ENCODE results near the gene MNAT1. TPM values are rescaled to one million over a fixed set of nuclear protein-coding genes. Genes with fewer than 3 reads are reported as not detected.

The MNAT1 gene
- total RNA-seq, 1 experiment from 2014 or later: 95.7 TPM

- Histone ChIP-seq H3K27me3 (ENCODE audit: low read length) (no peaks in the 10 kb centered on the region), H3K4me2 (ENCODE audit: low read length) (no peak overlapping the region), H3K4me1 (ENCODE audit: insufficient read depth, low read length) (peaks cover 32% of the 10 kb centered on the region), H3K36me3 (ENCODE audit: low read depth, low read length) (peaks cover 25% of the 10 kb centered on the region), H3F3A (ENCODE audit: low read length, unreplicated experiment) (no peaks in the 10 kb centered on the region), H3K9ac (ENCODE audit: low read length) (no peak overlapping the region), H4K20me1 (ENCODE audit: low read length) (no peaks in the 10 kb centered on the region), H3K27ac (ENCODE audit: low read length) (no peak overlapping the region), H3K79me2 (ENCODE audit: low read length) (peaks cover 39% of the 10 kb centered on the region), H2AFZ (ENCODE audit: low read length) (no peak overlapping the region), H3K9me2 (replicated peaks; ENCODE audit: low read length) (no peaks in the 10 kb centered on the region), H3K4me3 (ENCODE audit: low read length) (no peak overlapping the region), H3K9me3 (ENCODE audit: low read length) (no peaks in the 10 kb centered on the region)
- ChIA-PET POLR2A (ENCODE audit: unreplicated experiment) (no interaction called here), CTCF (no interaction called here)
- intact Hi-C loops (cut with micrococcal nuclease): no loop called here
- TF ChIP-seq EZH2phosphoT487 (IDR thresholded peaks at IDR 0.05; ENCODE audit: borderline replicate concordance, low read length) (no peak), CTCF (conservative IDR thresholded peaks at IDR 0.05; ENCODE audit: low read depth, low read length) (no peak), EZH2 (IDR thresholded peaks at IDR 0.05; ENCODE audit: low read length, unreplicated experiment) (no peak)
- DNase-seq: no peak
- BruUV-seq (replicated peaks): no TSS peak
- ATAC-seq: no peak
These were observed 241.0 kb downstream of the MNAT1 start for GRCh38 chr14:60975551-60975950.

GRCh38 chr14:60977847-60978246 lies 243.3 kb downstream of the MNAT1 start:
- Histone ChIP-seq H3K36me3 (ENCODE audit: low read depth, low read length) (peaks cover 25% of the 10 kb centered on the region), H3K79me2 (ENCODE audit: low read length) (peaks cover 59% of the 10 kb centered on the region), H3K9me2 (replicated peaks; ENCODE audit: low read length) (no peaks in the 10 kb centered on the region), H3K27ac (ENCODE audit: low read length) (no peak overlapping the region), H3K9ac (ENCODE audit: low read length) (no peak overlapping the region), H3K27me3 (ENCODE audit: low read length) (no peaks in the 10 kb centered on the region), H3K4me3 (ENCODE audit: low read length) (peak overlapping the region; percentile 93), H3F3A (ENCODE audit: low read length, unreplicated experiment) (no peaks in the 10 kb centered on the region), H3K4me1 (ENCODE audit: insufficient read depth, low read length) (peaks cover 44% of the 10 kb centered on the region), H3K9me3 (ENCODE audit: low read length) (no peaks in the 10 kb centered on the region), H3K4me2 (ENCODE audit: low read length) (peak overlapping the region; percentile 84), H4K20me1 (ENCODE audit: low read length) (no peaks in the 10 kb centered on the region), H2AFZ (ENCODE audit: low read length) (no peak overlapping the region)
- TF ChIP-seq EZH2 (IDR thresholded peaks at IDR 0.05; ENCODE audit: low read length, unreplicated experiment): no peak
- TF ChIP-seq EZH2phosphoT487 (IDR thresholded peaks at IDR 0.05; ENCODE audit: borderline replicate concordance, low read length): no peak
- no peak for TF ChIP-seq CTCF (conservative IDR thresholded peaks at IDR 0.05; ENCODE audit: low read depth, low read length)
- BruUV-seq (replicated peaks): no TSS peak
- DNase-seq (no peak), ATAC-seq (no peak)
- intact Hi-C loops (cut with micrococcal nuclease): no loop called here
- ChIA-PET CTCF (interaction anchor here (0.6 kb wide), 1 partner anchor 170 kb away, joined by 3 read pairs; no protein-coding TSS in a partner anchor), POLR2A (ENCODE audit: unreplicated experiment) (interaction anchor here (0.7 kb wide), 1 partner anchor 33 kb away, joined by 3 read pairs; no protein-coding TSS in a partner anchor)

- peaks cover 72% of the 10 kb centered on the region for H3K79me2 ChIP-seq (ENCODE audit: low read length)
- H3K4me2 ChIP-seq (ENCODE audit: low read length): peak within 1 kb of the TSS; percentile 84
- H3K27ac ChIP-seq (ENCODE audit: low read length): peak within 1 kb of the TSS; percentile 71
- H3K4me3 ChIP-seq (ENCODE audit: low read length): peak within 1 kb of the TSS; percentile 93
- intact Hi-C loops (cut with micrococcal nuclease): loop anchor here (1.0 to 2.0 kb wide), 9 partner anchors 16 to 356 kb away; partner anchors contain the start of genes SIX1 and SIX4
- H3K4me1 ChIP-seq (ENCODE audit: insufficient read depth, low read length): peaks cover 57% of the 10 kb centered on the region
- H2AFZ ChIP-seq (ENCODE audit: low read length): peak within 1 kb of the TSS; percentile 97
- no peaks in the 10 kb centered on the region for H3K27me3 ChIP-seq (ENCODE audit: low read length)
- TSS peak; percentile 60 for BruUV-seq (replicated peaks)
- H3K9me2 ChIP-seq (replicated peaks; ENCODE audit: low read length): no peaks in the 10 kb centered on the region
- peak; percentile 99 for DNase-seq
- no peaks in the 10 kb centered on the region for H3K9me3 ChIP-seq (ENCODE audit: low read length)
- H3K36me3 ChIP-seq (ENCODE audit: low read depth, low read length): peaks cover 19% of the 10 kb centered on the region
- peak within 1 kb of the TSS; percentile 89 for H3K9ac ChIP-seq (ENCODE audit: low read length)
- no peaks in the 10 kb centered on the region for H4K20me1 ChIP-seq (ENCODE audit: low read length)
- TF ChIP-seq EZH2phosphoT487 (IDR thresholded peaks at IDR 0.05; ENCODE audit: borderline replicate concordance, low read length) (no peak), EZH2 (IDR thresholded peaks at IDR 0.05; ENCODE audit: low read length, unreplicated experiment) (no peak), CTCF (conservative IDR thresholded peaks at IDR 0.05; ENCODE audit: low read depth, low read length) (no peak)
- ATAC-seq: peak; percentile 92
- H3F3A ChIP-seq (ENCODE audit: low read length, unreplicated experiment): no peaks in the 10 kb centered on the region
- ChIA-PET CTCF (no interaction called here), POLR2A (ENCODE audit: unreplicated experiment) (interaction anchor here (0.6 to 1.5 kb wide), 8 partner anchors 16 to 1015 kb away, joined by 3 to 16 read pairs (median 5); partner anchors contain the start of gene SIX1)
These were observed 246.5 kb downstream of the MNAT1 start, which contains the start of the genes SLC38A6 and TRMT5 for GRCh38 chr14:60980811-60981632. Gene SLC38A6, plus strand, starts transcription at chr14:60981245. Its CDS starts 33 bp downstream, at chr14:60981278. Gene TRMT5, minus strand, starts transcription at chr14:60981079. Its CDS starts 106 bp downstream, at chr14:60980973.

Data from PC-3 (cell line).